Measurements from ENCODE around the gene PKNOX2. TPM values are rescaled to one million over a fixed set of nuclear protein-coding genes. Genes with fewer than 3 reads are reported as not detected.

The PKNOX2 gene
- total RNA-seq, 2 experiments from 2014 or later, result not detected

DNA sequence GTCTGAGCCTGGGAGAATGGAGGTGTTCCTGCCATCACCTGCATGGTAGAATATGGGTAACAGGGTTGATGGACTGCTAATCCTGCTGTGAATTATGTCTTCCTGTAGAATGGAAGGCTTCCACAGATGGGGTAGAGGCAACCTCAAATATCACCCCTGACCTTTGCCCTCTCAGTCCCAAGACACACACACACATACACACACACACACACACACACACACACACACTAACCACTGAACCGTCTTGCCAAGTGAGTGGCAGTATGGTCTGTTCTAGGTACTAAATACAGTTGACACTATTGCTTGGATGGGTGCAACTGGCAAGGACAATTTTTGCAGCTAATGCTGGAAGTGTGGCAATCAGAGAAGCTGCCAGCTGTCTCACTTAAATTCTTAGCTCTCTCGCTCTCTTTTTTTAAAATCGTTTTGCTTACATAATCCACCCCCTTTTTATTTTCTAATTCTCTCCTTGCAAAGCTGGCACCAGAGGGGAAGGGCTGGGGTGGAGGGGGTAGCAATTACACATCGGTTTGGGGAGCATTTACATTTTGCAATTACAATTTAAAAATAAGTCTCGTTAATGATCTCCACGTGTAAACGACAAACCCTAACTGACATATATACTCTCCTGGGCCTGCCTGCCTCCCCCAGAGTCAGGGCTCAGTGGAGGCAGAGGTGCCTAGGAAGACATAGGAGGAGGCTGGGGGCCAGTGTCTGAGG lies 169.0 kb downstream of the PKNOX2 start:
- H3K27me3 Mint-ChIP-seq, result peaks cover 3% of the 10 kb centered on the region
- DNase-seq, result no peak
- no peaks in the 10 kb centered on the region for H3K36me3 Mint-ChIP-seq
- no peak overlapping the region for H3K27ac Mint-ChIP-seq
- no peaks in the 10 kb centered on the region for H3K4me1 Mint-ChIP-seq
- no peaks in the 10 kb centered on the region for H3K9me3 Mint-ChIP-seq
- H3K4me3 Mint-ChIP-seq, result no peak overlapping the region

DNA sequence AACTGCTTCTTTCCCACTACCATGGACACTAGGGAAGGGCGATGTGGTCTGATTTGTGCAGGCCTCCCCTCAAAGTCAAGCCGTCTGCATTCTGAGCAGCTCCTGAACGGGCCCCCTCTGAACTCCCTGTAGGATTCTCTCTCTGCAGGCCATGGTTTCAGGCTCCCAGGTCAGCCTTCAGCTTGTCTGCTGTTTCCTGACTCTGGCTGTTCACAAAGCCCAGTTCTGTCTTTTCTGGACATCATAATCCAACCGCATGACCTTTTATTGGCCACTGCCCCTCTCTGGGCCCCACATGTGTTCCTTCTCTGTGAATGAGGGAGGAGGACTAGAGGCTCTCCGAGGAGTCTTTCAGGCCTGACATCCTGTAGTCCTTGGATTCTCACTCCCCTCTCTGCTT lies 170.6 kb downstream of the PKNOX2 start:
- Mint-ChIP-seq H3K4me1 (no peaks in the 10 kb centered on the region), H3K36me3 (no peaks in the 10 kb centered on the region), H3K27me3 (peaks cover 3% of the 10 kb centered on the region), H3K9me3 (no peaks in the 10 kb centered on the region), H3K4me3 (no peak overlapping the region), H3K27ac (no peak overlapping the region)
- DNase-seq, result no peak

GRCh38 chr11:125337836-125338834 lies 173.6 kb downstream of the PKNOX2 start:
- peaks cover 3% of the 10 kb centered on the region for H3K27me3 Mint-ChIP-seq
- H3K9me3 Mint-ChIP-seq, result no peaks in the 10 kb centered on the region
- no peak overlapping the region for H3K27ac Mint-ChIP-seq
- no peaks in the 10 kb centered on the region for H3K4me1 Mint-ChIP-seq
- DNase-seq, result no peak
- no peak overlapping the region for H3K4me3 Mint-ChIP-seq
- no peaks in the 10 kb centered on the region for H3K36me3 Mint-ChIP-seq

- H3K27ac Mint-ChIP-seq, result no peak overlapping the region
- peaks cover 8% of the 10 kb centered on the region for H3K27me3 Mint-ChIP-seq
- no peaks in the 10 kb centered on the region for H3K9me3 Mint-ChIP-seq
- H3K4me3 Mint-ChIP-seq, result no peak overlapping the region
- no peak for DNase-seq
- no peaks in the 10 kb centered on the region for H3K4me1 Mint-ChIP-seq
- no peaks in the 10 kb centered on the region for H3K36me3 Mint-ChIP-seq
These were observed 174.6 kb downstream of the PKNOX2 start for GRCh38 chr11:125338886-125339811.

DNA sequence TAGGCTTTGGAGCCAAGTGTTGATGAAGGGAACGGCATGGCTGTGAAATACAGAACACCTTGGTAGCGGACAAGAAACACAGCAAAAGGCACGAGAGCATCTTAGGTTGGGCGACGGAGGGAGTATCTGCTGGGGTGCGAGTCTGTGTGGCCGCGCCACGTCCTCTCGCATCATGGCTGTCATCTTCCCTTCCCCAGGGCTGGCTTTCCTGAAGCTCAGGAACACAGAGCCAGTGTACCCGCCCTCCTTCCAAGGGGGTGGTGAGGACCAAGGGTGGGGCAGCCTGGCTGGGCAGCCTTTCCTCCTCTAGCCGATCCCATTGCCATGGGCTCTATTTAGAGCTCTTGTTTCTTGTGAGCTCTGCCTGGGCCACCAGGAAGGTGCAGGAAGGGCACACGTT lies 177.1 kb downstream of the PKNOX2 start:
- no peaks in the 10 kb centered on the region for H3K36me3 Mint-ChIP-seq
- no peaks in the 10 kb centered on the region for H3K9me3 Mint-ChIP-seq
- peaks cover 12% of the 10 kb centered on the region for H3K27me3 Mint-ChIP-seq
- no peak overlapping the region for H3K4me3 Mint-ChIP-seq
- no peak for DNase-seq
- no peak overlapping the region for H3K27ac Mint-ChIP-seq
- H3K4me1 Mint-ChIP-seq, result no peaks in the 10 kb centered on the region

DNA sequence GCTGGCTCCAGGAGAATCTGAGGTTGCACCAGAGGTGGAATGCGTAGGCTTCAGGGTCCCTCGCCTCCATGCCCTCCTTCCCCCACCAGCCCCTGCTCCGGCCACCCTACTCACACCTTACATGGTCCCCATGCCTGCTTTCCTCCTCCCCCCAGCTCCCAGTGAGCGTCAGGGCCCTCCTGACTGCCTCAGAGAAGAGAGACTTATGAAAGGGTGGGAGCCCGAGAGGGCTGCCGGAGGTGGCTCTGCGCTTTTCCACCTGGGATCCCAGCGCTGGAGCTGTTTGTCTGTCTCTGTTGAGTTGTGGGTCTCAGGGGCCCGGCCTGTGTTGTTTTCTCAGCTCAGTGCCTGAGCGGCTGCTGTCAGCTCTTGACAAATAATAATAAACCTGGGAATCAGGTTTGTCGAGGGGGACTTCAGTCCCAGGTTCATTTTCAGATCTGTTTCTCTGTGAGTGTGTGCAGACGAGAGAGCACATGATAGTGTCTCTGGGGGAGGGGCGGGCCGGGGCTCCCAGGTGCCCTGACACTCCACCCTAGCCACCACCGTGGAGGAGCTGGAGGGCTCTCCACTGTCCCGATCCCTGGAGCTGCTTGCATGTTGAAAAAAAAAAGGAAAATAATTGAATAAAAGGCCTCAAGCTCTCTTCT lies 177.9 kb downstream of the PKNOX2 start:
- Mint-ChIP-seq H3K4me1 (no peaks in the 10 kb centered on the region), H3K9me3 (no peaks in the 10 kb centered on the region), H3K36me3 (no peaks in the 10 kb centered on the region), H3K27ac (no peak overlapping the region), H3K4me3 (no peak overlapping the region), H3K27me3 (peaks cover 12% of the 10 kb centered on the region)
- DNase-seq, result no peak

DNA sequence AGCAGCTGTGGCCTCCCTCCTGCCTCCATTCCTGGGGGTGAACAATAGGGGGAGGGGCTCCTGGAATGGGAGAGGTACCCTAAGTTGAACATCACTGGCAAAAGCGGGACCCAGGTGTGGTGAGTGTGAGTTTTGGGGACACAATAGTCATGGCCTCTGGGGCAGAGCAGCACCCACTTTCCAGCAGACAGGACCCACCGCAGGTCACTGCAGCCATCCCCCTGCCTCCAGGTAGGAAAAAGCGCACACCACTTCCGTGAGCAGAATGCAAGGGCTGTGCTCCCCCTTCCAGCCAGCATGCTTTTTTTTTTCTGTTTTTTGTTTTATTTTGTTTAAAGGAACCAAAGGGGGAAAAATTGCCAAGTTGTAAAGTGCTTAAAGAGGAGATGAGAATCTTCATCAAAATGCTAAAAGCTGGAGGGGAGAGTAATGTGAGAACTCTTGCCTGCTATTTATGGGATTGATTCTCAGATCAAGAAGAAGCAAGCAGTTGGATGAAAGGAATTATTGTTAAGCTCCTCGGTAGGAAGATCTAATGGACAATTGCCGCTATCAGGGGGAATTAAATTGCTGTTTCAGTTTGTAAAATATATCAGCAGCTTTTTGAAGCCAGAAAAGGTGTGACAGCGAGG lies 178.7 kb downstream of the PKNOX2 start:
- no peaks in the 10 kb centered on the region for H3K4me1 Mint-ChIP-seq
- DNase-seq, result no peak
- peaks cover 12% of the 10 kb centered on the region for H3K27me3 Mint-ChIP-seq
- no peaks in the 10 kb centered on the region for H3K36me3 Mint-ChIP-seq
- H3K27ac Mint-ChIP-seq, result no peak overlapping the region
- no peak overlapping the region for H3K4me3 Mint-ChIP-seq
- H3K9me3 Mint-ChIP-seq, result no peaks in the 10 kb centered on the region

GRCh38 chr11:125343718-125344131 lies 179.2 kb downstream of the PKNOX2 start:
- no peaks in the 10 kb centered on the region for H3K4me1 Mint-ChIP-seq
- DNase-seq, result no peak
- H3K9me3 Mint-ChIP-seq, result no peaks in the 10 kb centered on the region
- H3K4me3 Mint-ChIP-seq, result no peak overlapping the region
- no peaks in the 10 kb centered on the region for H3K36me3 Mint-ChIP-seq
- H3K27ac Mint-ChIP-seq, result no peak overlapping the region
- peaks cover 14% of the 10 kb centered on the region for H3K27me3 Mint-ChIP-seq

DNA sequence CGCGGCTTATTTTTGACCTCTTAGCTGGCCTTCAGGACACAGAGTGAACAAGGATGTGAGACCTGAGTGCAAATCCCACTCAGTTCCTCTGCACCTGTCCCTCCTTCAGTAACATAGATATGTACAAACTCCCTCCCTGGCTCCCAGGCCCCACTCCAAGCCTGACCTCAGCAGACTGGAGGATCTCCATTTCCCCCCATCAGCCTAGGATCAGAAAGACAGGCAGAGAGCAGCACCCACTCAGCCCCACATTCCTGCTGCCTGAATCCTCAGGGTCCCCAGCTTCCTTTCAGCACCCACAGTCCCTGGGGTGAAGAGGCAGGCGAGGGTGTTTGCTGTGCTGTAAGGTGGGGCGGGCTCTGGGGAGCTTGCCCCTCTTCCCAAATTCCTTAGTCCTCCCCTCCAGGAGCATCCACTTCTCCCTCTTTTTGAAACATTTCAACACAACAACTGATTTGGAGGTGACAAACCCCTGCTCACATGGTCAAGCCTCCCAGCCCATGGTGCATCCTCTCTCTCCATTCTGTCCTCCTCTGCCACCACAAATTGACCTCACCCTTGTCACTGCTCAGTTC lies 180.4 kb downstream of the PKNOX2 start:
- Mint-ChIP-seq H3K36me3 (no peaks in the 10 kb centered on the region), H3K27ac (no peak overlapping the region), H3K4me1 (no peaks in the 10 kb centered on the region), H3K4me3 (no peak overlapping the region), H3K9me3 (no peaks in the 10 kb centered on the region), H3K27me3 (peaks cover 13% of the 10 kb centered on the region)
- DNase-seq, result no peak

- peak; percentile 21 for DNase-seq
- H3K4me3 Mint-ChIP-seq, result no peak overlapping the region
- H3K36me3 Mint-ChIP-seq, result no peaks in the 10 kb centered on the region
- H3K9me3 Mint-ChIP-seq, result no peaks in the 10 kb centered on the region
- H3K4me1 Mint-ChIP-seq, result no peaks in the 10 kb centered on the region
- peaks cover 13% of the 10 kb centered on the region for H3K27me3 Mint-ChIP-seq
- no peak overlapping the region for H3K27ac Mint-ChIP-seq
These were observed 181.0 kb downstream of the PKNOX2 start for GRCh38 chr11:125345421-125346178.

GRCh38 chr11:125346179-125346530 lies 181.6 kb downstream of the PKNOX2 start:
- Mint-ChIP-seq H3K4me1 (no peaks in the 10 kb centered on the region), H3K27me3 (peaks cover 13% of the 10 kb centered on the region), H3K9me3 (no peaks in the 10 kb centered on the region), H3K36me3 (no peaks in the 10 kb centered on the region), H3K27ac (no peak overlapping the region), H3K4me3 (no peak overlapping the region)
- DNase-seq, result no peak

DNA sequence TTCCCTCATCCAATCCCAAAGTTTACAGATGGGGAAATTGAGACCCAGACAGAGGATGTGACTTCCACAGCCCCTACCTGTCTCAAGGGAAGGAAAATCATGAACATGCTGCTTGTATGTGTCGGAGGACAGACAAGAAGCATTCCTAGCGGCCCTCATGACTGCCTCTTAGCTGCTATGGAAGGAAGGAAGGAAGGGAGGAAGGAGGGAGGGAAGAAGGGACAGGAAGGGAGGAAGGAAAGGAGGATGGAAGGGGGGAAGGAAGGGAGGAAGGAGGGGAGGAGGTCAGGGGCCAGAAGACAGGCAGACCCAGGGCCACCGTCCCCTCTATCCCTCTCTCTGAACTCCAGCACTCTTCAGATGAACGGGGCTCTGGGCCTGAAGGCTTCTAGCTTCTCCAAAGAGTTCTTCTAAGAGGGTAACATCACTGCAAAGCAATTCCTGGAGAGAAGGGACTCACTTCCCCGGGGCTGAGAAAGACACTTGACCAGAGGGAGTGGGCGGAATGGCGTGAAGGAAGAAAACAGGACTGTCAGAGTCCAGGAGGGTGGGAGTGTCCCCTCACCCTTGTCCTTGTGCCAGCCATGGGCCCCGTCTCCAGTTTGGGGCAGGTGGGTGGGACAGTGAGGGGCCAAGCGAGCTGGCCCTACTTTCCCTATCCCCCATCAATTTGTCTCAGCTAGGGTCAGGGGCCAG lies 182.2 kb downstream of the PKNOX2 start:
- Mint-ChIP-seq H3K4me3 (no peak overlapping the region), H3K27ac (no peak overlapping the region), H3K4me1 (no peaks in the 10 kb centered on the region), H3K27me3 (peaks cover 13% of the 10 kb centered on the region), H3K9me3 (no peaks in the 10 kb centered on the region), H3K36me3 (no peaks in the 10 kb centered on the region)
- no peak for DNase-seq

DNA sequence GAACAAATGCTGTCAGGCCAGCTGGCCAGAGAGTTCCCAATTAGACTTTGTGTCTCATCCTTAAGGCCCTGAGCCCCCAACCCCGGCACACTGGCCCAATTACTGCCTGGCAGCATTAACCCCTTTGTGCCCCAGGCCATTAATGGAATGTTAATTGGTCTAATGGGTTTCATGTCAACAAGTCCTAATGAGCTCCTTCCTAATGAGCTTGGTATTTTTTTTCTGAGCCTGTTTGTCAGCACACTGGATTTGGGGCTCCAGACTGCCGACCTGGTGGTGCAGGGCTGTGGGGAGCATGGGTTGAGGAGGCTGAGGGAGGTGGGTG lies 182.7 kb downstream of the PKNOX2 start:
- Mint-ChIP-seq H3K27ac (no peak overlapping the region), H3K36me3 (no peaks in the 10 kb centered on the region), H3K4me1 (no peaks in the 10 kb centered on the region), H3K9me3 (no peaks in the 10 kb centered on the region), H3K27me3 (peaks cover 13% of the 10 kb centered on the region), H3K4me3 (no peak overlapping the region)
- no peak for DNase-seq

Data from activated naive CD8-positive, alpha-beta T cell treated with anti-CD3 and anti-CD28 coated beads for 36 hours (primary cell).